Measurements from ENCODE around the gene USP15.

- TF ChIP-seq CTCF (IDR thresholded peaks at IDR 0.05; ENCODE audit: extremely low read depth in 1 of 2, insufficient read depth in 1 of 2, low read depth in 1 of 2, low read length in 2 of 2) (no peak), FOS (IDR thresholded peaks at IDR 0.05; ENCODE audit: borderline replicate concordance, insufficient read depth, low read length) (no peak), POLR2AphosphoS5 (IDR thresholded peaks at IDR 0.05; ENCODE audit: insufficient read depth, low read depth, low read length) (no peak), POLR2A (IDR thresholded peaks at IDR 0.05; ENCODE audit: low read depth, low read length) (no peak), GATA2 (IDR thresholded peaks at IDR 0.05; ENCODE audit: insufficient read depth, insufficient read length, low read depth, low read length) (no peak)
Measured at GRCh38 chr12:62263966-62264365, 3.8 kb downstream of the USP15 start.

Data from endothelial cell of umbilical vein (primary cell).